ENCODE measurements around the gene HNF1B. TPM values are rescaled to one million over a fixed set of nuclear protein-coding genes. Genes with fewer than 3 reads are reported as not detected.

HNF1B gene
- total RNA-seq, 4 donors from 2014 or later: not detected

DNA sequence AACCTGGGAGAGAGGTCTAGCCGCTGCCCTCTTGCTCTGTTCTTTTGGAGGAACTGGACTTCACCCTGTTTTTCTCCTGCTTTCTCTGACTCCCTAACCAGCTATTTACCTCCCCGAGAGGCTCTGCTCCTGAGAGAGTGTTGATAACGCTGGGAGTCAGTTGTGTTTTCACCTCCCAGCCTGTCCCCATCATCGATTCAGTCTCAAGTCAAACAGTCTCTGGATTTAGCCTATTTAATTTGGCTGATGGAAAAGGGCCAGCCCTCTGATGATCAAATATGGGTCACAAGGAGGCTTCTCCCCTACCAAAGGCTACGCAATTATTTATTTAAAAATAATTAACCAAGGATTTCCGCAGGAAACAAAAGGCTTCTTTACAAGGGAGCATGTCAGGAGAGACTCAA, 31.8 kb downstream of the HNF1B start:
- H3K36me3 ChIP-seq: no peaks in the 10 kb centered on the region
- intact Hi-C loops (cut with DNase I; ENCODE audit: low total_unique reads) (no loop called here), in situ Hi-C loops (cut with MboI; ENCODE audit: low sequenced_read_pairs in 4 of 4) (no loop called here)
- no peak overlapping the region for H3K27ac ChIP-seq
- no peak for TF ChIP-seq POLR2A (IDR thresholded peaks at IDR 0.05)
- TF ChIP-seq, protein P1, sequence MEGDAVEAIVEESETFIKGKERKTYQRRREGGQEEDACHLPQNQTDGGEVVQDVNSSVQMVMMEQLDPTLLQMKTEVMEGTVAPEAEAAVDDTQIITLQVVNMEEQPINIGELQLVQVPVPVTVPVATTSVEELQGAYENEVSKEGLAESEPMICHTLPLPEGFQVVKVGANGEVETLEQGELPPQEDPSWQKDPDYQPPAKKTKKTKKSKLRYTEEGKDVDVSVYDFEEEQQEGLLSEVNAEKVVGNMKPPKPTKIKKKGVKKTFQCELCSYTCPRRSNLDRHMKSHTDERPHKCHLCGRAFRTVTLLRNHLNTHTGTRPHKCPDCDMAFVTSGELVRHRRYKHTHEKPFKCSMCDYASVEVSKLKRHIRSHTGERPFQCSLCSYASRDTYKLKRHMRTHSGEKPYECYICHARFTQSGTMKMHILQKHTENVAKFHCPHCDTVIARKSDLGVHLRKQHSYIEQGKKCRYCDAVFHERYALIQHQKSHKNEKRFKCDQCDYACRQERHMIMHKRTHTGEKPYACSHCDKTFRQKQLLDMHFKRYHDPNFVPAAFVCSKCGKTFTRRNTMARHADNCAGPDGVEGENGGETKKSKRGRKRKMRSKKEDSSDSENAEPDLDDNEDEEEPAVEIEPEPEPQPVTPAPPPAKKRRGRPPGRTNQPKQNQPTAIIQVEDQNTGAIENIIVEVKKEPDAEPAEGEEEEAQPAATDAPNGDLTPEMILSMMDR (IDR thresholded peaks at IDR 0.05 in 4 of 5, conservative IDR thresholded peaks at IDR 0.05 in 1 of 5): no peak
- ATAC-seq: no peak
- H3K4me3 ChIP-seq: no peak overlapping the region
- DNase-seq: no peak
- H3K27me3 ChIP-seq: peaks cover 0 to 36% (median 8%) of the 10 kb centered on the region in 3 donors
- no peaks in the 10 kb centered on the region for H3K9me3 ChIP-seq
- no peaks in the 10 kb centered on the region for H3K4me1 ChIP-seq

DNA sequence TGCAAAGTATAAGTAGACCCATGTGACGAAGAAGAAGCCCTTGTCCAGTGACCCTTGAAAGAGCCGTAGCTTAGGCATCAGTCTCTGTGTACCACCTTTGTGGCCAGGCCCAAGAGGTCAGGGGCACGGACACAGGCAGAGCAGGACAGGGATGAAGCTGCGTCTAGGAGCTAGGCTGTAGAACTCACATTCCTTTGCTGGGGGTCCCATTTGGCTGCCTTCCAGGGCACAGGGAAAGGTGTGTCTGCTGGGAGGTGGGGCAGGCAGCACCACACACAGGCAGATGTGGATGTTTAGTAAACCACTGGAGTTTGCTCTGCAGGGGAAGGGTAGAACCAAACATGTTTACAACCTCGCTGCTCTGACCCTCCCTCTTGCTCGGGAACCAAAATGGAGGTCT, 33.7 kb downstream of the HNF1B start:
- TF ChIP-seq POLR2A (IDR thresholded peaks at IDR 0.05): no peak
- TF ChIP-seq, protein P1 (IDR thresholded peaks at IDR 0.05 in 4 of 5, conservative IDR thresholded peaks at IDR 0.05 in 1 of 5): no peak
- no peaks in the 10 kb centered on the region for H3K36me3 ChIP-seq
- intact Hi-C loops (cut with DNase I; ENCODE audit: low total_unique reads): no loop called here
- H3K27me3 ChIP-seq: peaks cover 0 to 24% (median 5%) of the 10 kb centered on the region in 3 donors
- H3K27ac ChIP-seq: no peak overlapping the region
- no peaks in the 10 kb centered on the region for H3K9me3 ChIP-seq
- no peak overlapping the region for H3K4me3 ChIP-seq
- DNase-seq (no peak), ATAC-seq (no peak)
- H3K4me1 ChIP-seq: no peaks in the 10 kb centered on the region
- in situ Hi-C loops (cut with MboI; ENCODE audit: low sequenced_read_pairs in 4 of 4): no loop called here

DNA sequence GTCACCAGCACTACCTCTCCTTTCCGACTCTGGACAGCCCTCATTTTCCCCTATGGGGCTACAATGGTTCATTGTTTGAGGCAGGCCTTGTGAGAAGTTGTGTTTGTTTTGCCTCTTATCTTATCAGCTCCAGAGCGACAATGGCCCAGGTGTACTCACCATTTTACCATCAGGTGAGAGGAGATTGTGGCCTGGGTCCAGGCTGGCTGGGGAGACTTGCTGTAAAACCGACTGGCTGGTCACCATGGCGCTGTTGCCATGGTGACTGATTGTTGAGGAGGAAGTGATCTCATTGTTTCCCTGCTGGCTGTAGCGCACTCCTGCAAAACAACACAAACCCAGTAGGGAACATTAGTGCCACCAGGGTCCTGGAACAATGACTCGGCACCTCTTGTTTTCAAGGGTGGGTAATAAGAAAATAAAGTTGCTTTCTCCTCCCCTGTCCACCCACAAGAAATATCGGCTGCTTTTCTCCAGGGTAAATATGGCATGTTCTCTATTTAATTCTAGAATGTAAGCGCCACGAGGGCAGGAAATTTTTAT, 34.4 kb downstream of the HNF1B start:
- Histone ChIP-seq H3K36me3 (no peaks in the 10 kb centered on the region), H3K4me3 (no peak overlapping the region), H3K4me1 (no peaks in the 10 kb centered on the region), H3K9me3 (no peaks in the 10 kb centered on the region), H3K27ac (no peak overlapping the region), H3K27me3 (peaks cover 0 to 23% (median 5%) of the 10 kb centered on the region in 3 donors)
- no peak for TF ChIP-seq POLR2A (IDR thresholded peaks at IDR 0.05)
- TF ChIP-seq, protein P1 (IDR thresholded peaks at IDR 0.05 in 4 of 5, conservative IDR thresholded peaks at IDR 0.05 in 1 of 5): no peak
- DNase-seq: no peak
- ATAC-seq: no peak
- in situ Hi-C loops (cut with MboI; ENCODE audit: low sequenced_read_pairs in 4 of 4) (no loop called here), intact Hi-C loops (cut with DNase I; ENCODE audit: low total_unique reads) (no loop called here)

DNA sequence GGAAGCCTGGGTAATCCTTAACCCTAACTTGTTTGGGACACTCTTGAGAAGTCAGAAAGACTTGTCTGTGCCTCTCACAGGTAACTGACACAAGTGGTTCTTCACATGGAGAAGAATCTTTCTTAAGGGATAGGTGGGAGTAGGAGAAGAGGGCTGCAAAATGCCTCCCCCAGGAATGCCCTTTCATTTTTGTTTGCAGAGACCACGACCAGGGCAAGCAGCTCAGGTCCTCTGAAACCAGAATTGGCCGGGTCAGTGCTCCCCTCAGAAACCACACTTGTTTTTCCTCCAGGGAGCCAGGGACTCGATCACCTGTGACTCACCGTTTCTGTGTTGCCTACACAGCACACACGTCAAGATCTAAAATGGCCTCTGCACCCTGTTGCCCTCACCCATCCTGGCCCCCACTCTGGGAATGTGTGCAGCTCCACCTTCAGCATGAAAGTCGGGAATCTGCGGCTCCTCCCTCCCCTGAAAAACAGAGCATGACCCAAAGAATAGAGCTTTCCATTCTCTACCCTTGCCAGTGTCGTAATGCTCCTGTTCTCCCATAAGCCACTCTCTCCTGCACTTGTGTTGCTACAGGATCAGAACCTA, 36.1 kb downstream of the HNF1B start:
- in situ Hi-C loops (cut with MboI; ENCODE audit: low sequenced_read_pairs in 4 of 4) (no loop called here), intact Hi-C loops (cut with DNase I; ENCODE audit: low total_unique reads) (no loop called here)
- Histone ChIP-seq H3K27me3 (peaks cover 0 to 14% (median 5%) of the 10 kb centered on the region in 3 donors), H3K4me3 (no peak overlapping the region), H3K4me1 (no peaks in the 10 kb centered on the region), H3K9me3 (no peaks in the 10 kb centered on the region), H3K27ac (no peak overlapping the region), H3K36me3 (no peaks in the 10 kb centered on the region)
- DNase-seq (no peak), ATAC-seq (no peak)
- no peak for TF ChIP-seq POLR2A (IDR thresholded peaks at IDR 0.05)
- TF ChIP-seq, protein P1 (IDR thresholded peaks at IDR 0.05 in 4 of 5, conservative IDR thresholded peaks at IDR 0.05 in 1 of 5): no peak

All from gastrocnemius medialis (tissue), 4 donors.